WTC11 (cell line): Measurements from ENCODE around the gene TSG101. TPM values are rescaled to one million over a fixed set of nuclear protein-coding genes. Genes with fewer than 3 reads are reported as not detected.
A peak's percentile ranks its signal among the peaks of the same experiment; 100 is the strongest.

Experiments
- ATAC-seq: fragments of 200-7000 bp; cut with Tn5 transposase; 2 replicates; pipeline ENCODE4 v1.10.0; 2021; ENCODE audit warnings: mild to moderate bottlenecking, moderate library complexity
- CTCF ChIA-PET: fragments of 300-600 bp; sonication (Branson Sonifier 250); formaldehyde crosslinking; loops from one replicate; lab custom pipeline; 2021; ENCODE audit warnings: antibody characterized with exemption; lab: Charles Lee
- POLR2A ChIA-PET: fragments of 350-600 bp; sonication (Branson Sonifier 250); formaldehyde crosslinking; loops from one replicate; lab custom pipeline; 2021; ENCODE audit warnings: antibody characterized with exemption; lab: Charles Lee
- DNase-seq: peaks from one replicate; pipeline ENCODE4 v3.0.0; 2021; ENCODE audit warnings: low spot score
- H3K27ac Mint-ChIP-seq: 2 replicates; pipeline ENCODE4 v1.8.0; 2021; ENCODE audit warnings: mixed read lengths
- H3K27me3 Mint-ChIP-seq: 2 replicates; pipeline ENCODE4 v1.8.0; 2021; ENCODE audit warnings: low read depth, mild to moderate bottlenecking, moderate library complexity, mixed read lengths
- H3K36me3 Mint-ChIP-seq: 2 replicates; pipeline ENCODE4 v1.8.0; 2021; ENCODE audit warnings: mixed read lengths
- H3K4me1 Mint-ChIP-seq: 2 replicates; pipeline ENCODE4 v1.8.0; 2022; ENCODE audit warnings: mixed read lengths
- H3K4me3 Mint-ChIP-seq: 2 replicates; pipeline ENCODE4 v1.8.0; 2021; ENCODE audit warnings: mild to moderate bottlenecking, moderate library complexity, mixed read lengths
- H3K9me3 Mint-ChIP-seq: 2 replicates; pipeline ENCODE4 v1.8.0; 2021; ENCODE audit warnings: mixed read lengths
- AR ChIP-seq: fragments of 250-450 bp; sonication (Bioruptor Pico); IDR thresholded peaks from 2 replicates; pipeline ENCODE4 v1.9.0; 2021; ENCODE audit warnings: mild to moderate bottlenecking
- ATF1 ChIP-seq: sonication (generic); formaldehyde crosslinking; IDR thresholded peaks from 2 replicates; pipeline ENCODE4 v1.8.1; 2023; ENCODE audit warnings: mild to moderate bottlenecking, moderate library complexity, missing genetic modification reagents
- ATF3 ChIP-seq: sonication (generic); formaldehyde crosslinking; conservative IDR thresholded peaks from 2 replicates; pipeline ENCODE4 v1.8.1; 2022; ENCODE audit warnings: mild to moderate bottlenecking, missing genetic modification reagents
- EMX1 ChIP-seq: fragments of 250-450 bp; sonication (Bioruptor Pico); IDR thresholded peaks from 2 replicates; pipeline ENCODE4 v1.8.0; 2021; ENCODE audit warnings: mild to moderate bottlenecking
- ERG ChIP-seq: fragments of 250-450 bp; sonication (Bioruptor Pico); IDR thresholded peaks from 2 replicates; pipeline ENCODE4 v1.8.0; 2021; ENCODE audit warnings: mild to moderate bottlenecking
- FOXP1 ChIP-seq: sonication (generic); formaldehyde crosslinking; IDR thresholded peaks from 2 replicates; pipeline ENCODE4 v1.8.0; 2022; ENCODE audit warnings: missing genetic modification reagents, mild to moderate bottlenecking, moderate library complexity, borderline replicate concordance
- GABPB1 ChIP-seq: sonication (generic); formaldehyde crosslinking; IDR thresholded peaks from 2 replicates; pipeline ENCODE4 v1.8.1; 2023; ENCODE audit warnings: mild to moderate bottlenecking, missing genetic modification reagents
- IRF1 ChIP-seq: sonication (generic); formaldehyde crosslinking; IDR thresholded peaks from 2 replicates; pipeline ENCODE4 v1.8.0; 2023; ENCODE audit warnings: missing genetic modification reagents
- NFATC4 ChIP-seq: fragments of 250-450 bp; sonication (Bioruptor Pico); IDR thresholded peaks from 2 replicates; pipeline ENCODE4 v1.9.0; 2021; ENCODE audit warnings: mild to moderate bottlenecking
- NFE2L1 ChIP-seq: sonication (generic); formaldehyde crosslinking; IDR thresholded peaks from 2 replicates; pipeline ENCODE4 v1.8.1; 2023; ENCODE audit warnings: missing genetic modification reagents
- RORB ChIP-seq: fragments of 250-450 bp; sonication (Bioruptor Pico); IDR thresholded peaks from 2 replicates; pipeline ENCODE4 v1.9.0; 2021; ENCODE audit warnings: mild to moderate bottlenecking
- ZNF232 ChIP-seq: sonication (generic); formaldehyde crosslinking; IDR thresholded peaks from 2 replicates; pipeline ENCODE4 v1.8.0; 2022; ENCODE audit warnings: mild to moderate bottlenecking, missing genetic modification reagents
- ZNF281 ChIP-seq: sonication (generic); formaldehyde crosslinking; IDR thresholded peaks from 2 replicates; pipeline ENCODE4 v1.8.0; 2023; ENCODE audit warnings: mild to moderate bottlenecking, missing genetic modification reagents
- ZSCAN18 ChIP-seq: fragments of 250-450 bp; sonication (Bioruptor Pico); IDR thresholded peaks from 2 replicates; pipeline ENCODE4 v2.1.2; 2022; ENCODE audit warnings: mild to moderate bottlenecking, moderate library complexity
- total RNA-seq: library from RNA; stranded (reverse); gene quantifications from 3 replicates; pipeline ENCODE4 v1.2.3, GENCODE V29; 2021

Gene TSG101
- total RNA-seq, 1 experiment from 2014 or later, result 41.7 TPM

- TF ChIP-seq ERG, result no peak
- no peak for TF ChIP-seq EMX1 (CRISPR knock-in tag)
- TF ChIP-seq ZSCAN18 (CRISPR knock-in tag), result no peak
- TF ChIP-seq IRF1 (CRISPR knock-in tag), result no peak
- no peak for TF ChIP-seq FOXP1 (CRISPR knock-in tag)
These were observed 617 bp downstream of the TSG101 start (continued) for GRCh38 chr11:18526130-18526520.

GRCh38 chr11:18524248-18524647, 2.5 kb downstream of the TSG101 start:
- Mint-ChIP-seq H3K27me3 (no peaks in the 10 kb centered on the region; the same call in 1 of the 2 replicates), H3K9me3 (no peaks in the 10 kb centered on the region), H3K36me3 (no peaks in the 10 kb centered on the region; the same call in 1 of the 2 replicates), H3K4me1 (peaks cover 6% of the 10 kb centered on the region), H3K27ac (no peak overlapping the region), H3K4me3 (no peak overlapping the region)
- ChIA-PET CTCF (no interaction called here), POLR2A (no interaction called here)
- no peak for DNase-seq
- TF ChIP-seq EMX1 (CRISPR knock-in tag) (no peak), GABPB1 (CRISPR knock-in tag) (peak; percentile 76)
- ATAC-seq, result no peak

GRCh38 chr11:18523084-18523483, 3.7 kb downstream of the TSG101 start:
- no peak for TF ChIP-seq NFATC4 (CRISPR knock-in tag)
- CTCF ChIA-PET, result interaction anchor here (0.5 to 1.9 kb wide), 7 partner anchors 8 to 279 kb away, joined by 3 to 6 read pairs (median 4); no protein-coding TSS in a partner anchor
- peaks cover 6% of the 10 kb centered on the region for H3K4me1 Mint-ChIP-seq
- ATAC-seq (no peak), DNase-seq (no peak)
- no peak overlapping the region for H3K4me3 Mint-ChIP-seq
- no peaks in the 10 kb centered on the region; the same call in 1 of the 2 replicates for H3K36me3 Mint-ChIP-seq
- no peaks in the 10 kb centered on the region for H3K9me3 Mint-ChIP-seq
- H3K27me3 Mint-ChIP-seq, result no peaks in the 10 kb centered on the region; the same call in 1 of the 2 replicates
- POLR2A ChIA-PET, result no interaction called here
- 0 out of 2 replicates have a peak overlapping the region, but pooled peaks have one; percentile 43 for H3K27ac Mint-ChIP-seq

GRCh38 chr11:18522388-18522787, 4.4 kb downstream of the TSG101 start:
- TF ChIP-seq ZNF232 (CRISPR knock-in tag), result no peak

GRCh38 chr11:18521122-18521521, 5.6 kb downstream of the TSG101 start:
- no peak for TF ChIP-seq ATF3
- no peak for TF ChIP-seq AR (CRISPR knock-in tag)
- no peak for TF ChIP-seq ZNF281 (CRISPR knock-in tag)
- no peak for TF ChIP-seq RORB
- no peak for TF ChIP-seq GABPB1 (CRISPR knock-in tag)
- no peak for TF ChIP-seq IRF1 (CRISPR knock-in tag)
- TF ChIP-seq NFE2L1 (CRISPR knock-in tag), result no peak
- no peak for TF ChIP-seq ATF1 (CRISPR knock-in tag)
- TF ChIP-seq, all 79 proteins: peak for 0
- CTCF ChIA-PET, result interaction anchor here (0.7 to 1.7 kb wide), 3 partner anchors 10 to 491 kb away, joined by 4 to 6 read pairs (median 4); no protein-coding TSS in a partner anchor

More at GRCh38 chr11:18522388-18522787, 4.4 kb downstream of the TSG101 start:
- Mint-ChIP-seq H3K9me3 (no peaks in the 10 kb centered on the region), H3K4me1 (peaks cover 4% of the 10 kb centered on the region), H3K36me3 (no peaks in the 10 kb centered on the region; the same call in 1 of the 2 replicates), H3K27ac (0 out of 2 replicates have a peak overlapping the region, but pooled peaks have one; percentile 13), H3K27me3 (no peaks in the 10 kb centered on the region; the same call in 1 of the 2 replicates), H3K4me3 (no peak overlapping the region)
- DNase-seq (no peak), ATAC-seq (peak; percentile 8; the same call in 1 of the 2 replicates)
- CTCF ChIA-PET, result interaction anchor here (0.5 to 1.9 kb wide), 7 partner anchors 8 to 279 kb away, joined by 3 to 6 read pairs (median 4); no protein-coding TSS in a partner anchor
- POLR2A ChIA-PET, result no interaction called here

More at GRCh38 chr11:18521122-18521521, 5.6 kb downstream of the TSG101 start:
- POLR2A ChIA-PET, result no interaction called here
- DNase-seq (no peak), ATAC-seq (no peak)
- H3K36me3 Mint-ChIP-seq, result no peaks in the 10 kb centered on the region; the same call in 1 of the 2 replicates
- H3K27me3 Mint-ChIP-seq, result no peaks in the 10 kb centered on the region
- H3K27ac Mint-ChIP-seq, result no peak overlapping the region; the same call in 1 of the 2 replicates
- H3K4me1 Mint-ChIP-seq, result peaks cover 3% of the 10 kb centered on the region
- H3K4me3 Mint-ChIP-seq, result no peak overlapping the region
- no peaks in the 10 kb centered on the region for H3K9me3 Mint-ChIP-seq
